NCI-H2107 (cell line): ENCODE measurements around the gene TATDN2.

ENCODE experiments used
- DNase-seq: peaks from one replicate; lab custom pipeline; 2025; lab: John Stamatoyannopoulos, UW

Gene TATDN2

DNA sequence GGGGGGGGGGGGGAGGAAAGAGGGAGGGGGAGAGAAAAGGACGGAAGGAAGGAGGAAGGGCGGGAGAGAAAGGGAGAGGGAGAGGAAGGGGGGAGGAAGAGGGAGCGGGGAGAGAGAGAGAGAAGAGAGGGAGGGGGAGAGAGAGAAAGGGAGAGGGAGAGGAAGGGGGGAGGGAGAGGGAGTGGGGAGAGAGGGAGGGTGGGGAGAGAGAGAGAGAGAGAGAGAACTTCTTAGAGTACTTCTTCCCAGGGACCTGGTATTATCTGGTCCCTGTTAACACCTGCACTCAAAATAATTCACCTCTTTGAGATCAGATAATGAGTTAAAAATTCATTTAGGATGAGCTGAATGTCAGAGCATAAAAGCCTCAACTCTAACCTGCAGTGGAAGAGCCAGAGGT is 71.5 kb downstream of the TATDN2 start:
- no peak for DNase-seq

DNA sequence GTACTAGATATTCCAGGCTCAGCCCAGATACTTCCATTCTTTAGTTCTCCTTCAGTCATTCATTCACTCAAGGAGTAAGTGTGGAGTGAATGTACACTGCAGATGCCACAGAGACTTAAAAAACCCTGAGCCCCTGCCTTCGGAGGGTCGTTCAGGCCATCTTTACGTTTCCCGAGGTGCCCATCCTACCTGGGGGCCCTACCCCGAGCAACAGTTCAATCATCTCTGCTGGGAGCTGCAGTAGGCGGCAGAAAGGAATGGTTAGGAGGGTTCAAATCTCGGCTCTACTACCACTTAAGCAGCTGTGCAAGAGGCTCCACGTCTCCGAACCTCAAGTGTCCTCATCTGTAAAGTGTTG is 72.0 kb downstream of the TATDN2 start:
- DNase-seq = no peak

DNA sequence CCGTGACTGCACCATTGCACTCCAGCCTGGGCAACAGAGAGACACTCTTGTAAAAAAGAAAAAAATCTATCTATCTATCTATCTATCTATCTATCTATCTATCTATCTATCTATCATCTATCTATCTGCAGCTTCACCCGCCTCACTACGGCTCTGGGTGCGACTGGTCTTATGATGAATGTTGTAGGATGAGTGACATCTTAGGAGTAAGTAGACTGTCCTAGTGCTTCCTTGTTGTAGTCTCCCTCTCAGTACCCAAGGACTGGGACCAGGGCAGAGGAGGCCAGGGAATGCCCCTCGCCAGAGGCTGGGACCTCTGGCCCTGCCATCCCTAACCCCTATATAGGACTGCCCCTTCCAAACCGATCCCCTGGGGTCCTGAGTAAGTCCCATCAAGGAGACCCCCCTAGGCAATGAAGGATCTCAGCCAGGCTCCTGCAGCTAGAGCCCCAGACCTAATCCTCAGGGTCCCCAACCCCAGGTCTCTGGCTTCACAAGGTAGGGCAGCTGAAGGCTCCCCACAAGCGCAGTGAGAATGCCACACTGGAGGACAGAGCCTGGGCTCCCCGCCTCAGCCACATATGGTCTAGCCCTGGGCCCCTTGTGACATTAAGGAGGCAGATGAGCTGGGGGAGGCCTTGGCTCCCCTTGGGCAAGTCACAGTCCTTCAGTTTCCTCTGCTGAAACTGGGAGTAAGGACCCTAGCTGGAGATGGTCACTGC is 73.5 kb downstream of the TATDN2 start:
- DNase-seq = no peak

DNA sequence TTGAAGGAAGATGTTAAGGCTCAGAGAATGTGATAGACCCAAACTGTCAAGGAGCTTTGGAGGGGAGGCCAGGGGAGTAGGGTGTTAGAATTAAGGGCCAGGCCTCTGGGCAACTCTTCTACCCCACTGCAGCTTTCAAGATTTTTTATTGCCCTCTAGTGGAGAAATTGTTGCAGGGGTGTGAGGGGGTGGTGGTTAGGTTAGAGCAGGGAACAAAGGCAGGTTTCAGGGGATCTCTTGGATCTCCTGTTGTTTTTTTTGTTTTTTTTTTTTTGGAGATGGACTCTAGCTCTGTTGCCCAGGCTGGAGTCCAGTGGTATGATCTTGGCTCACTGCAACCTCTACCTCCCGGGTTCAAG is 74.1 kb downstream of the TATDN2 start:
- DNase-seq = no peak

DNA sequence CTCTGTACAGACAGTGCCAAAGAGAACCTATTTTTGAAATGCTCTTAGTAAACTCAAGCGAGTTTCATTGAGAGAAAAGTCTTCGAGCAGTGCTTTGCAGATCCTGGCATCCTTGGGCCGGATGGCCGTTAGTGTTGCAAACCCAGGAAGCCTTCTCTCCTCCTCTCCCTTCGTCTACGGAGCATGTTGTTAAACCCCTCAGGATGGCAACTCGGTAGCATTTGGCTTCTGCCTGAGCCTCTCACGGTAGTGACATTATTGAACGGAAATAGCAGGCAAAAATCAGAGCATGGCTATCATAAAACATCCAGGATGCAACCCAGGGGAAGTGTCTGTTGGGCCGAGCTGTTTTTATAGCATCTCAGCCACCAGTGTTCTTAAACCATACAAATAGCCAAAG is 79.3 kb downstream of the TATDN2 start:
- DNase-seq = no peak

DNA sequence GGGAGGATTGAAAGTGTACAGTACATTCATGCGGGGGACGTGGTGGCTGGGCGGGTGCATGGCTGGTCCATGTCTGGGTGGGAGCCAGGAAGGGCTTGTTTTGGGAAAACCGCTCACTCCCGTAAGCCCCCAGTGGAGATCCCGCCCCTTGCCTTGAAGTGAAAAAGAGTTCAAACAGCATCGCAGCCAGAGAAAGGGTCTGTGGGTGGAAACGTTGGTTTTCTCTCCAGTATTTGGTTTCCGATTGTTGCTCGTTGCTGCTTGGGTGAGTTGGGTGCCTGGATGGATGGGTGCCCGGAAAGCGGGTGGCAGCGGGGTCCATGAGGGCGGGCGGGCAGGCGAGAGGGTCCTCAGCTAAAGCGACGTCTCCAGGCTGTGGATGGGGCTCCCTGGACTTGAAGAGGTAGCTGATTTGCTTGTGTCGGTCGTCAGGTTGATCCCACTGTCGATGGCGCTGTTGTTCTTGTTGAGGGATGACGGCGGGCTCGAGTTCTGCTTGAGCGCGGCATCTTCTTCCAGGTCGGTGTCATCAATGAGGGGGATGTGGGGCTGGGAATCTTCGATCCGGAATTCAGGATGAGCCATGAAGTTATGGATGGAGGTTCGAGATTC is 80.3 kb downstream of the TATDN2 start:
- no peak for DNase-seq

DNA sequence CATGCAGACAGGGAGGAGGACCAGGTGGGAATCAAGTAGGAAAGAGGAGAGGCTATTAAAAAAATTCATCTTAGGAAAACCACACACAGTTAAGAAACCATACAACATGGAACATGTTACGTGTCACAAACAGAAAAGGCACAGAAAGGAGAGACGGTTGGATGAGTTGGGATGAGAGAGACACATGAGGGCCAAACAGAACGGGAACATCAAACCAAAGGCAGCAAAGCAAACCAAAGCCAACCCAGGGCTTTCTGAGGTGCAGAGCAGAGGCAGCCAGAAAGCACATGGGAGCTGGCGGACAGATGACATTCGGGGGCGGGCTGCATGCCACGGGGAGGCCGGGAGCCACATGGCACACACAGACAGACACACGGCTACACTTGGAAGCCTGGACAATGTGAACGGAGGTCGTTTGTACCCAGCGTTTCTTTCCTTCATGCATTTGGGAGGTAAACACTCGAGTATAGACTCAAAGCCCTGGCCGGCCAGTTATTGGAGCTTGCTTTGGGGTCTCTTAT is 81.3 kb downstream of the TATDN2 start:
- DNase-seq = no peak

DNA sequence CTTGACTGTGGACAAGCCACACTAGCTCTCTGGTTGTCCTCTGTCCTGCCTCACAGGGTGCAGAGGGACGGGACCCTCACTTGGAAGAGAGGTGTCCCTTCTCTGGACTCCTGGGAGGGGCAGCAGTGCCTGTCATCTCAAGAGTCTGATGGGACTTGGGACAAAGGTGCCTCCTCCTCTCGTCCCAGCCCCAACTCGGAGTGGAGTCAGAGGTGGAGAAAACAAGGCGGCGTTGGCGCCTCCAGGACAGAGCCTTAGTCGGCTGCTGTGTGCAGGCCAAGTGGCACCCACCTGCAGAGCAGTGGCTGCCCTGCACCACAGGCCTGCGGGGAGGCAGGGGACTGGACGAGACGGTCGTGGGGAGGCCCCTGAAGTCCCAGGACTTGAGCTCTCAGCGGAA is 82.1 kb downstream of the TATDN2 start:
- no peak for DNase-seq
